GM23248 (cell line): ENCODE measurements around the gene EMC6. TPM values are rescaled to one million over a fixed set of nuclear protein-coding genes. Genes with fewer than 3 reads are reported as not detected.

Experiments used
- DNase-seq: peaks from one replicate; pipeline ENCODE4 v3.0.0-alpha.2; 2015
- H2AFZ ChIP-seq: fragments of 200-600 bp; sonication (generic); 2 replicates; pipeline ENCODE4 v1.6.1; 2016; ENCODE audit warnings: antibody characterized with exemption
- H3F3A ChIP-seq: fragments of 200-600 bp; sonication (generic); 2 replicates; pipeline ENCODE4 v1.6.1; 2016; ENCODE audit warnings: mild to moderate bottlenecking, antibody characterized with exemption, mixed run types; ENCODE audit not compliant: insufficient read depth
- H3K27ac ChIP-seq: fragments of 200-600 bp; sonication (generic); 2 replicates; pipeline ENCODE4 v1.5.1; 2016; ENCODE audit warnings: mild to moderate bottlenecking
- H3K27me3 ChIP-seq: fragments of 200-600 bp; sonication (generic); replicated peaks from 2 replicates; pipeline ENCODE4 v1.6.1; 2016; ENCODE audit warnings: mild to moderate bottlenecking; ENCODE audit not compliant: insufficient read depth
- H3K36me3 ChIP-seq: fragments of 200-600 bp; sonication (generic); 2 replicates; pipeline ENCODE4 v1.6.1; 2016; ENCODE audit warnings: low read depth, mild to moderate bottlenecking
- H3K4me1 ChIP-seq: fragments of 200-600 bp; sonication (generic); 2 replicates; pipeline ENCODE4 v1.6.1; 2016; ENCODE audit warnings: mild to moderate bottlenecking; ENCODE audit not compliant: insufficient read depth
- H3K4me2 ChIP-seq: fragments of 200-600 bp; sonication (generic); one replicate; pipeline ENCODE4 v1.6.1; 2016; ENCODE audit warnings: mild to moderate bottlenecking; ENCODE audit not compliant: unreplicated experiment
- H3K4me3 ChIP-seq: fragments of 200-600 bp; sonication (generic); 2 replicates; pipeline ENCODE4 v1.5.1; 2016; ENCODE audit warnings: mild to moderate bottlenecking
- H3K79me2 ChIP-seq: fragments of 200-600 bp; sonication (generic); 2 replicates; pipeline ENCODE4 v1.6.1; 2016; ENCODE audit warnings: mild to moderate bottlenecking; ENCODE audit not compliant: insufficient read depth
- H3K9ac ChIP-seq: fragments of 200-600 bp; sonication (generic); 2 replicates; pipeline ENCODE4 v1.6.1; 2016; ENCODE audit warnings: mild to moderate bottlenecking
- H3K9me2 ChIP-seq: fragments of 200-600 bp; sonication (generic); 2 replicates; pipeline ENCODE4 v1.6.1; 2016; ENCODE audit warnings: mixed run types, mild to moderate bottlenecking, moderate library complexity; ENCODE audit not compliant: insufficient read depth
- H3K9me3 ChIP-seq: fragments of 200-600 bp; sonication (generic); one replicate; pipeline ENCODE4 v1.6.1; 2017; ENCODE audit warnings: low read depth
- H4K20me1 ChIP-seq: fragments of 200-600 bp; sonication (generic); 2 replicates; pipeline ENCODE4 v1.6.0; 2016; ENCODE audit not compliant: insufficient read depth
- EZH2 ChIP-seq: fragments of 200-600 bp; sonication (generic); IDR thresholded peaks from 2 replicates; pipeline ENCODE4 v1.6.1; 2018; ENCODE audit warnings: antibody characterized with exemption, mild to moderate bottlenecking; ENCODE audit not compliant: insufficient read depth, poor library complexity, severe bottlenecking
- EZH2phosphoT487 ChIP-seq: fragments of 200-600 bp; sonication (generic); IDR thresholded peaks from 2 replicates; pipeline ENCODE4 v1.6.1; 2018; ENCODE audit warnings: antibody characterized with exemption, moderate library complexity, mild to moderate bottlenecking, low read depth; ENCODE audit not compliant: insufficient read depth
- WGBS, 2 experiments: methylation state at CpG; one replicate each; pipeline ENCODE4 v1.1.6; 2015 to 2017; ENCODE audit warnings: low lambda C conversion rate in 2 of 2, low coverage in 1 of 2; ENCODE audit errors: missing lambda C conversion rate in 2 of 2; 5-methylcytosine and 5-hydroxymethylcytosine counted together
- in situ Hi-C: fragments of 300-500 bp; cut with MboI; formaldehyde crosslinking; loops from 2 replicates; pipeline ENCODE4 v1.15.0; 2020
- polyA plus RNA-seq: library from polyadenylated mRNA; unstranded; fragments of >200 nt; fragmentation: Nextera tagmentation; extraction: Ambion mirVana; gene quantifications from 2 replicates; pipeline ENCODE4 v1.2.1, GENCODE V29; 2016
- total RNA-seq: library from RNA; depleted of rRNA; stranded (reverse); fragments of >200 nt; shearing (Covaris generic); gene quantifications from 2 replicates; pipeline ENCODE4 v1.2.3, GENCODE V29; 2014

EMC6 gene
- total and polyA plus RNA-seq, 2 experiments from 2014 or later: 28.6 to 114 TPM

GRCh38 chr17:3660311-3660891, 8.2 kb upstream of the EMC6 start:
- Histone ChIP-seq H3K36me3 (no peaks in the 10 kb centered on the region), H3K4me3 (no peak overlapping the region), H2AFZ (no peak overlapping the region), H3K4me2 (no peak overlapping the region), H3K79me2 (peaks cover 9% of the 10 kb centered on the region; the same call in 1 of the 2 replicates), H3F3A (peaks cover 9% of the 10 kb centered on the region; the same call in 1 of the 2 replicates), H4K20me1 (no peaks in the 10 kb centered on the region), H3K9ac (no peak overlapping the region), H3K4me1 (peaks cover 12% of the 10 kb centered on the region), H3K27me3 (no peaks in the 10 kb centered on the region), H3K27ac (peak overlapping the region; percentile 15; the same call in 1 of the 2 replicates), H3K9me2 (no peaks in the 10 kb centered on the region), H3K9me3 (no peaks in the 10 kb centered on the region)
- TF ChIP-seq EZH2phosphoT487: no peak
- TF ChIP-seq EZH2: no peak
- DNase-seq: no peak
- in situ Hi-C loops: no loop called here
- 66 to 78% methylated on average over 23 of the region's 23 CpGs for WGBS, 2 experiments

- H2AFZ ChIP-seq: no peak overlapping the region
- peaks cover 9% of the 10 kb centered on the region; the same call in 1 of the 2 replicates for H3F3A ChIP-seq
- no peaks in the 10 kb centered on the region for H3K36me3 ChIP-seq
- peaks cover 31% of the 10 kb centered on the region for H3K79me2 ChIP-seq
- H3K27ac ChIP-seq: no peak overlapping the region
- TF ChIP-seq EZH2phosphoT487 (no peak), EZH2 (no peak)
- no peak overlapping the region for H3K4me2 ChIP-seq
- H4K20me1 ChIP-seq: no peaks in the 10 kb centered on the region
- no peak overlapping the region for H3K9ac ChIP-seq
- no peaks in the 10 kb centered on the region for H3K9me2 ChIP-seq
- no peaks in the 10 kb centered on the region for H3K27me3 ChIP-seq
- no peaks in the 10 kb centered on the region for H3K9me3 ChIP-seq
- in situ Hi-C loops: no loop called here
- 89 to 90% methylated on average over 31 to 33 of the region's 33 CpGs for WGBS, 2 experiments
- DNase-seq: no peak
- peaks cover 18% of the 10 kb centered on the region for H3K4me1 ChIP-seq
- H3K4me3 ChIP-seq: no peak overlapping the region
Observed at GRCh38 chr17:3663102-3664011, 5.3 kb upstream of the EMC6 start.

- H3K36me3 ChIP-seq: no peaks in the 10 kb centered on the region
- H3K27ac ChIP-seq: no peak overlapping the region
- H3K9me3 ChIP-seq: no peaks in the 10 kb centered on the region
- 39 to 47% methylated on average over 5 of the region's 5 CpGs for WGBS, 2 experiments
- H3K9ac ChIP-seq: no peak overlapping the region; the same call in 1 of the 2 replicates
- H3K79me2 ChIP-seq: peaks cover 53% of the 10 kb centered on the region
- H3F3A ChIP-seq: peaks cover 4% of the 10 kb centered on the region; the same call in 1 of the 2 replicates
- H2AFZ ChIP-seq: no peak overlapping the region
- in situ Hi-C loops: no loop called here
- H3K9me2 ChIP-seq: no peaks in the 10 kb centered on the region
- peak overlapping the region; percentile 41 for H3K4me2 ChIP-seq
- TF ChIP-seq EZH2 (no peak), EZH2phosphoT487 (no peak)
- no peaks in the 10 kb centered on the region for H4K20me1 ChIP-seq
- H3K4me3 ChIP-seq: 0 out of 2 replicates have a peak overlapping the region, but pooled peaks have one; percentile 15
- no peaks in the 10 kb centered on the region for H3K27me3 ChIP-seq
- DNase-seq: no peak
- peaks cover 16% of the 10 kb centered on the region for H3K4me1 ChIP-seq
Observed at GRCh38 chr17:3665834-3666233, 2.8 kb upstream of the EMC6 start.

DNA sequence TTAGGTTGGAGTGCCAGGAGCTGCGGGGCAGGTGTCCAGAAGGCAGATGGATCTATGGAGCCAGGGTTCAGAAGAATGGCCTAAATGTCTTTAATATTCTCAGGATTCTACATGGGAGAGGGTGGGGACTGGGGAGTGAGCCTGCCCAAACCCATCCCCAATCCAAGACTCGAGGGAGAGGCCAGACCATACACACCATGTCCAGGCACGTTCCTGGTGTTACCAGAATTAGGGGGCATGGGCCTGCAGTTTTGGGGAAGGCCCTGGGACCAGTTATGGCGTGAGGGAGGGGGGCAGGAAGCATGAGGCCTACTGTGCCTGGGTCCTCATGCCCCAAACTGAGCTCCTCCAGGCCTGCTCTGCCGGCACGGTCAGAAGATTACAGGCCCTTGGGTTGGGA, 2.1 kb upstream of the EMC6 start:
- Histone ChIP-seq H3F3A (peaks cover 4% of the 10 kb centered on the region; the same call in 1 of the 2 replicates), H3K4me2 (peak overlapping the region; percentile 92), H3K27me3 (no peaks in the 10 kb centered on the region), H3K79me2 (peaks cover 58% of the 10 kb centered on the region), H3K36me3 (no peaks in the 10 kb centered on the region), H3K9me2 (no peaks in the 10 kb centered on the region), H3K4me1 (peaks cover 16% of the 10 kb centered on the region), H4K20me1 (no peaks in the 10 kb centered on the region), H3K4me3 (peak overlapping the region; percentile 83), H3K27ac (0 out of 2 replicates have a peak overlapping the region, but pooled peaks have one; percentile 81), H3K9me3 (no peaks in the 10 kb centered on the region), H3K9ac (peak overlapping the region; percentile 87), H2AFZ (no peak overlapping the region)
- no peak for TF ChIP-seq EZH2phosphoT487
- no peak for TF ChIP-seq EZH2
- DNase-seq: no peak
- 34 to 39% methylated on average over 6 of the region's 6 CpGs for WGBS, 2 experiments
- in situ Hi-C loops: no loop called here
